Measurements from ENCODE around the gene EPB41L4B. TPM values are rescaled to one million over a fixed set of nuclear protein-coding genes. Genes with fewer than 3 reads are reported as not detected.

EPB41L4B gene
- total RNA-seq, 1 experiment from 2014 or later, result 8.1 TPM

GRCh38 chr9:109335121-109335520 is 14.3 kb upstream of the EPB41L4B start:
- Histone ChIP-seq H3K27ac (ENCODE audit: low read depth, low read length) (no peak overlapping the region), H3K4me2 (ENCODE audit: low read length) (no peak overlapping the region), H3K27me3 (ENCODE audit: insufficient read depth, low read length) (no peaks in the 10 kb centered on the region), H3K79me2 (ENCODE audit: insufficient read depth, low read length) (no peaks in the 10 kb centered on the region), H3K9me3 (ENCODE audit: control insufficient read depth in 1 of 2, insufficient read depth in 1 of 2, low read depth in 1 of 2, low read length in 2 of 2) (no peaks in the 10 kb centered on the region), H4K20me1 (ENCODE audit: insufficient read depth) (no peaks in the 10 kb centered on the region), H3K4me3 (replicated peaks in 1 of 2; ENCODE audit: low read depth in 1 of 2, low read length in 2 of 2) (no peak overlapping the region), H3K4me1 (ENCODE audit: control insufficient read depth in 1 of 2, insufficient read depth in 2 of 2, low read length in 2 of 2) (peaks cover 8 to 11% of the 10 kb centered on the region in 2 experiments; a peak in 3 of 4 replicates), H3K9ac (ENCODE audit: low read length) (no peak overlapping the region), H3K36me3 (ENCODE audit: control insufficient read depth in 1 of 2, insufficient read depth in 2 of 2, low read length in 2 of 2) (no peaks in the 10 kb centered on the region), H3K9me2 (ENCODE audit: insufficient read depth) (no peaks in the 10 kb centered on the region), H2AFZ (ENCODE audit: low read depth, low read length, poor library complexity, severe bottlenecking) (no peak overlapping the region)
- intact Hi-C loops (cut with micrococcal nuclease), result no loop called here
- BruUV-seq (replicated peaks), result no TSS peak
- ATAC-seq (no peak), DNase-seq (ENCODE audit: low read depth, low spot score) (no peak)
- POLR2A ChIA-PET, result no interaction called here
- RAD21 ChIA-PET (ENCODE audit: low non-redundant PET in 1 of 2, low total read pairs in 2 of 2, uncharacterized antibody in 2 of 2, unreplicated experiment in 2 of 2), result no interaction called here
- CTCF ChIA-PET, result no interaction called here
- TF ChIP-seq ZNF274 (IDR thresholded peaks at IDR 0.05; ENCODE audit: low read depth, low read length) (no peak), SP1 (IDR thresholded peaks at IDR 0.05; ENCODE audit: low read depth) (no peak), SIN3A (IDR thresholded peaks at IDR 0.05; ENCODE audit: low read depth) (no peak), ELF1 (IDR thresholded peaks at IDR 0.05; ENCODE audit: borderline replicate concordance, low read depth) (no peak), ZFX (IDR thresholded peaks at IDR 0.05) (no peak), SRF (IDR thresholded peaks at IDR 0.05; ENCODE audit: low read depth) (no peak), RAD21 (IDR thresholded peaks at IDR 0.05; ENCODE audit: low read depth) (no peak), FOSL1 (IDR thresholded peaks at IDR 0.05; ENCODE audit: low read depth) (no peak), REST (IDR thresholded peaks at IDR 0.05; ENCODE audit: low read depth) (no peak), ZBTB33 (IDR thresholded peaks at IDR 0.05; ENCODE audit: extremely low read depth, insufficient replicate concordance, low read length) (no peak), EGR1 (IDR thresholded peaks at IDR 0.05; ENCODE audit: low read depth) (no peak), CBX3 (IDR thresholded peaks at IDR 0.05; ENCODE audit: low read depth) (no peak), EZH2 (IDR thresholded peaks at IDR 0.05) (no peak), ATF3 (IDR thresholded peaks at IDR 0.05) (no peak), POLR2AphosphoS5 (IDR thresholded peaks at IDR 0.05; ENCODE audit: low read depth, low read length) (no peak), CEBPB (IDR thresholded peaks at IDR 0.05; ENCODE audit: low read depth) (no peak), POLR2A (IDR thresholded peaks at IDR 0.05; ENCODE audit: borderline replicate concordance, extremely low read depth, insufficient read depth, insufficient read length) (no peak), JUND (IDR thresholded peaks at IDR 0.05) (no peak)
